Measurements from ENCODE around the gene DENND4A.
"Not testable (repeated sequence)": the region's sequence is repeated elsewhere in the genome, so short reads cannot be mapped to it uniquely, and the experiment has no call there.

DNA sequence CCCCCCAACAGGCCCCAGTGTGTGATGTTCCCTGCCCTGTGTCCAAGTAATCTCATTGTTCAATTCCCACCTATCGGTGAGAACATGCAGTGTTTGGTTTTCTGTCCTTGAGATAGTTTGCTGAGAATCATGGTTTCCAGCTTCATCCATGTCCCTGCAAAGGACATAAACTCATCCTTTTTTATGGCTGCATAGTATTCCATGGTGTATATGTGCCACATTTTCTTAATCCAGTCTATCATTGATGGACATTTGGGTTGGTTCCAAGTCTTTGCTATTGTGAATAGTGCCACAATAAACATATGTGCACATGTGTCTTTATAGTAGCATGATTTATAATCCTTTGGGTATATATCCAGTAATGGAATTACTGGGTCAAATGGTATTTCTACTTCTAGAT, 176.2 kb downstream of the DENND4A start:
- not testable (repeated sequence) for TF ChIP-seq POLR2AphosphoS5 (IDR thresholded peaks at IDR 0.05; ENCODE audit: low read depth, low read length); POLR2A (IDR thresholded peaks at IDR 0.05; ENCODE audit: low read depth, low read length); TAF1 (IDR thresholded peaks at IDR 0.05; ENCODE audit: borderline replicate concordance, low read depth, low read length)

Measured in GM12892 (cell line).